Tibial nerve (tissue), 4 donors: ENCODE results near the gene RAB10.

Experiments used
- EP300 ChIP-seq, 2 donors: sonication (generic); formaldehyde crosslinking; IDR thresholded peaks; one replicate each; pipeline ENCODE4 v1.6.1; 2017; ENCODE audit warnings: antibody characterized with exemption in 2 of 2, mild to moderate bottlenecking in 1 of 2
- POLR2A ChIP-seq, 2 donors: fragments of 450-650 bp; IDR thresholded peaks; one replicate each; pipeline ENCODE4 v1.6.1; 2017; ENCODE audit warnings: antibody characterized with exemption in 2 of 2, mild to moderate bottlenecking in 2 of 2, moderate library complexity in 2 of 2
- TF ChIP-seq, protein P1 (sequence below), 5 experiments: fragments of 200-600 bp in 3 of 5; fragments of 450-650 bp in 2 of 5; sonication (generic) in 3 of 5; IDR thresholded peaks; one replicate each; pipeline ENCODE4 v1.5.1; 2016 to 2019; ENCODE audit warnings: antibody characterized with exemption in 5 of 5, mild to moderate bottlenecking in 3 of 5, moderate library complexity in 2 of 5

DNA sequence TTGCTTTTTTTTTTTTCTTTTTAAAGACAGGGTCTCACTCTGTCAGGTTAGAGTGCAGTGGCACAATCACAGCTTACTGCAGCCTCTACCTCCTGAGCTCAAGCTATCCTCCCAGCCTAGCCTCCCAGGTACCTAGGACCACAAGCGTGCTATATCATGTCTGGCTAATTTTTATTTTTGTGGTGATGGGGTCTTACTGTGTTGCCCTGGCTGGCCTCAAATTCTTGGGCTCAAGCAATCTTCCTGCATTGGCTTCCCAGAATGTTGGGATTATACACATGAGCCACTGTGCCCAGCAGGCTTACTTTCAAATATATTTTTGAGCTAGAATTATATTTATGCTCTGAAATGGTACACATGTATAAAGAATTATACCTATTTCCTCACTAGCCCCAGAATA lies 85.6 kb downstream of the RAB10 start:
- TF ChIP-seq, protein P1, sequence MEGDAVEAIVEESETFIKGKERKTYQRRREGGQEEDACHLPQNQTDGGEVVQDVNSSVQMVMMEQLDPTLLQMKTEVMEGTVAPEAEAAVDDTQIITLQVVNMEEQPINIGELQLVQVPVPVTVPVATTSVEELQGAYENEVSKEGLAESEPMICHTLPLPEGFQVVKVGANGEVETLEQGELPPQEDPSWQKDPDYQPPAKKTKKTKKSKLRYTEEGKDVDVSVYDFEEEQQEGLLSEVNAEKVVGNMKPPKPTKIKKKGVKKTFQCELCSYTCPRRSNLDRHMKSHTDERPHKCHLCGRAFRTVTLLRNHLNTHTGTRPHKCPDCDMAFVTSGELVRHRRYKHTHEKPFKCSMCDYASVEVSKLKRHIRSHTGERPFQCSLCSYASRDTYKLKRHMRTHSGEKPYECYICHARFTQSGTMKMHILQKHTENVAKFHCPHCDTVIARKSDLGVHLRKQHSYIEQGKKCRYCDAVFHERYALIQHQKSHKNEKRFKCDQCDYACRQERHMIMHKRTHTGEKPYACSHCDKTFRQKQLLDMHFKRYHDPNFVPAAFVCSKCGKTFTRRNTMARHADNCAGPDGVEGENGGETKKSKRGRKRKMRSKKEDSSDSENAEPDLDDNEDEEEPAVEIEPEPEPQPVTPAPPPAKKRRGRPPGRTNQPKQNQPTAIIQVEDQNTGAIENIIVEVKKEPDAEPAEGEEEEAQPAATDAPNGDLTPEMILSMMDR (IDR thresholded peaks at IDR 0.05) = no peak
- TF ChIP-seq EP300 (IDR thresholded peaks at IDR 0.05) (no peak), POLR2A (IDR thresholded peaks at IDR 0.05) (no peak)
